ENCODE results near the gene COL26A1. TPM values are rescaled to one million over a fixed set of nuclear protein-coding genes. Genes with fewer than 3 reads are reported as not detected.

The COL26A1 gene
- total RNA-seq, 2 donors from 2014 or later: 0.35 TPM; not detected in 1

GRCh38 chr7:101549734-101550133 is 187.1 kb downstream of the COL26A1 start:
- intact Hi-C loops (cut with DNase I): loop anchor here (10.0 kb wide), 1 partner anchor 115 kb away; no protein-coding TSS in a partner anchor
- Histone ChIP-seq H3K27me3 (no peaks in the 10 kb centered on the region), H3K4me3 (no peak overlapping the region), H3K9me3 (no peaks in the 10 kb centered on the region), H3K9ac (ENCODE audit: low read depth in 2 of 2, low read length in 2 of 2) (no peak overlapping the region), H3K27ac (no peak overlapping the region), H3K4me1 (no peaks in the 10 kb centered on the region), H3K36me3 (no peaks in the 10 kb centered on the region)
- TF ChIP-seq CTCF (IDR thresholded peaks at IDR 0.05): no peak
- no peak for DNase-seq

DNA sequence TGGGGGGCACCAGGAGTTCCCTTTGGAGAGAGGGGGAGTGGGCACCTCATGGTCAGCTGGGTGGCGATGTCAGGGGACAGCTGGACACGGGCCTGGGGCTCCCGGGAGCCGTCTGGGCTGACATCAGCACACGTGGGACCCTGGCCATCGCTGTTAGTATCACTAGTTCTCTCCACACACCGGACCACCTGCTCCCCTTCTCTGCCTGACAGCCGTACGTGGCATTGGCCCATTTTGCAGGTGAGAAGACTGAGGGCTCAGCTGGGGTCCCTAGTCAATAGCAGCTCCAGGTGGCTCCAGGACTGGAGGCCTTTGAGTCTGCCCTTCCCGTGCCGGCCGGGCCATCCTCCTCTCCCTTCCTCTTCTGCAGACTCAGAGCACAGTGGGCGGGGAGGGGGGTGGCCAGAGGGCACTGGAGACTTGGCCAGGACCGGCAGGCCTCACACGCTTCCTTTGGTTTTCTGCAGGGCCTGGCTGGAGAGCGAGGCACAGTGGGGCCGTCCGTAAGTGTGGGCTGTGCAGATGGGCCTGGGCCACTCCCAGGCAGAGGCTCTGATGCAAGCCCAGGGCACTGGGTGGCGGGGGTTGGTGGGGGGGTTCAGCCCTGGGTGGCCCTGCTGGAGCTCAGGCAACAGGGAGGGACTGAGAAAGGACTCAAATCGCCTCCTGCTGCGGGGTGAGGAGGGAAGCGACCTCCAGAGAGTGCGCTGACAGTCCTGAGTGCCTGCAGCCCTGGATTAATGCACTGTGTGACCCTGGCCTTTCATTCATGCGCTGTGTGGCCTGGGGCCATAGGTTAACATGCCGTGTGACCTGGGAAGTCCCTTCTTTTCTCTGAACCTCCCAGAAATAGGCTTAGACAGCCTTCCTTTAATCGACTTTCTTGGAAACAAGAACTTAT is 188.2 kb downstream of the COL26A1 start:
- no peaks in the 10 kb centered on the region for H3K4me1 ChIP-seq
- H3K9ac ChIP-seq (ENCODE audit: low read depth in 2 of 2, low read length in 2 of 2): no peak overlapping the region
- no peaks in the 10 kb centered on the region for H3K36me3 ChIP-seq
- H3K27ac ChIP-seq: no peak overlapping the region
- TF ChIP-seq CTCF (IDR thresholded peaks at IDR 0.05): no peak
- H3K4me3 ChIP-seq: no peak overlapping the region
- no peak for DNase-seq
- no peaks in the 10 kb centered on the region for H3K9me3 ChIP-seq
- intact Hi-C loops (cut with DNase I): no loop called here
- H3K27me3 ChIP-seq: no peaks in the 10 kb centered on the region

GRCh38 chr7:101553018-101553770 is 190.5 kb downstream of the COL26A1 start:
- no peaks in the 10 kb centered on the region for H3K36me3 ChIP-seq
- no peak overlapping the region for H3K27ac ChIP-seq
- H3K9me3 ChIP-seq: no peaks in the 10 kb centered on the region
- DNase-seq: no peak
- no peak for TF ChIP-seq CTCF (IDR thresholded peaks at IDR 0.05)
- no peak overlapping the region for H3K9ac ChIP-seq (ENCODE audit: low read depth in 2 of 2, low read length in 2 of 2)
- no peak overlapping the region for H3K4me3 ChIP-seq
- no peaks in the 10 kb centered on the region for H3K27me3 ChIP-seq
- intact Hi-C loops (cut with DNase I): no loop called here
- H3K4me1 ChIP-seq: no peaks in the 10 kb centered on the region

GRCh38 chr7:101553771-101554445 is 191.2 kb downstream of the COL26A1 start:
- DNase-seq: no peak
- Histone ChIP-seq H3K4me3 (no peak overlapping the region), H3K9ac (ENCODE audit: low read depth in 2 of 2, low read length in 2 of 2) (no peak overlapping the region), H3K27me3 (no peaks in the 10 kb centered on the region), H3K27ac (no peak overlapping the region), H3K4me1 (no peaks in the 10 kb centered on the region), H3K36me3 (no peaks in the 10 kb centered on the region), H3K9me3 (no peaks in the 10 kb centered on the region)
- intact Hi-C loops (cut with DNase I): no loop called here
- no peak for TF ChIP-seq CTCF (IDR thresholded peaks at IDR 0.05)

DNA sequence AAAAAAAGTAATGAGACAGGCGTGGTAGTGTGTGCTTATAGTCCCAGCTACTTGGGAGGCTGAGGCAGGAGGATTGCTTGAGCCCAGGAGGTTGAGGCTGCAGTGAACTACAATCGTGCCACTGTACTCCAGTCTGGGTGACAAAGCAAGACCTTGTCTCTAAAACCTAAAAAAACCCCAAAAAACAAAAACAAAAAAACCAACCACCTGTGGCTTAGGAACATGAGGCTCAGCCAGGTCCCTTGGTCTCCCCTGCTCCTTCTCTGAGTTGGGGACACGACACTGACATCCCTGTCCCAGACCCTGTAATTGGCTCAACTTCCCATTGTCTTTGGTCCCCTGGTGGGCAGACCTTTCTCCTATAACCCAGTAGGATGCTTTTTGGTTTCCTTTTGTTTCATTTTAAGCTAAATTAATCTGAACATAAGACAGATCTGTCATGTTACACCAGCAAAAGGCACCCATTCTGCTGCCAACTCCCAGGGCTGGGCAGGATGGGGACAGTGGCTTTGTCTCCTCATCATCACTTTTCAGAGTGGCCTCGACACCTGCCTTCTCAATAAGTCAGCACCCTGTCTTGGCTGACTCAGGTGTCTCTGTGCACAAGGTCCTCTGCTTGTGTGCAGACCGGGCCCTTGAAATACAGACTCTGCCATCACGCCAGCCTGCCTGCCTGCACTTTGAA is 192.1 kb downstream of the COL26A1 start:
- Histone ChIP-seq H3K4me3 (no peak overlapping the region), H3K4me1 (no peaks in the 10 kb centered on the region), H3K9me3 (no peaks in the 10 kb centered on the region), H3K27ac (no peak overlapping the region), H3K27me3 (no peaks in the 10 kb centered on the region), H3K9ac (ENCODE audit: low read depth in 2 of 2, low read length in 2 of 2) (no peak overlapping the region), H3K36me3 (no peaks in the 10 kb centered on the region)
- intact Hi-C loops (cut with DNase I): no loop called here
- no peak for DNase-seq
- no peak for TF ChIP-seq CTCF (IDR thresholded peaks at IDR 0.05)
